H1 (cell line): Measurements from ENCODE around the gene DIP2C. TPM values are rescaled to one million over a fixed set of nuclear protein-coding genes. Genes with fewer than 3 reads are reported as not detected.

Experiments used
- CTCF ChIA-PET: fragments of 300-600 bp; sonication (Branson Sonifier 250); formaldehyde crosslinking; loops from one replicate; lab custom pipeline; 2021; ENCODE audit not compliant: partially characterized antibody; lab: Charles Lee
- POLR2A ChIA-PET: fragments of 300-600 bp; sonication (Branson Sonifier 250); formaldehyde crosslinking; loops from one replicate; lab custom pipeline; 2021; ENCODE audit warnings: inconsistent platforms; ENCODE audit not compliant: partially characterized antibody; lab: Charles Lee
- DNase-seq, 2 experiments: peaks; one replicate each; pipeline versions ENCODE4 v3.0.0 to v3.0.0-alpha.2; 2010 to 2022; ENCODE audit warnings: low spot score in 2 of 2, low read depth in 1 of 2, mixed read lengths in 1 of 2
- FAIRE-seq: peaks from 2 replicates; lab custom pipeline; 2011; peaks lifted over from hg19 to GRCh38; lab: Jason Lieb, UNC
- H2AFZ ChIP-seq: 2 replicates; pipeline ENCODE4 v1.8.1; 2012; ENCODE audit warnings: low read length, inconsistent platforms
- H2AK5ac ChIP-seq: 2 replicates; pipeline ENCODE4 v1.6.1; 2013; ENCODE audit warnings: low read depth, low read length
- H2BK120ac ChIP-seq: replicated peaks from 2 replicates; pipeline ENCODE3; 2013; ENCODE audit warnings: low read depth, low read length, inconsistent platforms
- H2BK12ac ChIP-seq: 2 replicates; pipeline ENCODE4 v1.6.1; 2013; ENCODE audit warnings: low read depth, low read length
- H2BK15ac ChIP-seq: 2 replicates; pipeline ENCODE4 v1.6.1; 2013; ENCODE audit warnings: low read length
- H2BK20ac ChIP-seq: 2 replicates; pipeline ENCODE4 v1.6.1; 2013; ENCODE audit warnings: low read length
- H2BK5ac ChIP-seq: 2 replicates; pipeline ENCODE4 v1.6.1; 2013; ENCODE audit warnings: low read depth, low read length
- H3K14ac ChIP-seq: 2 replicates; pipeline ENCODE4 v1.6.1; 2013; ENCODE audit warnings: inconsistent platforms; ENCODE audit not compliant: insufficient read length
- H3K18ac ChIP-seq: 2 replicates; pipeline ENCODE4 v1.6.1; 2013; ENCODE audit warnings: low read length; ENCODE audit errors: extremely low read depth
- H3K23ac ChIP-seq: 2 replicates; pipeline ENCODE4 v1.6.1; 2013; ENCODE audit warnings: inconsistent platforms; ENCODE audit not compliant: insufficient read length
- H3K23me2 ChIP-seq: 2 replicates; pipeline ENCODE4 v1.6.1; 2013; ENCODE audit warnings: low read depth, low read length
- H3K27ac ChIP-seq: 2 replicates; pipeline ENCODE4 v1.6.1; 2011; ENCODE audit warnings: low read depth, low read length, inconsistent platforms
- H3K27me3 ChIP-seq, 4 experiments: replicated peaks in 1 of 4; 1 replicate in 1 of 4; 2 replicates in 3 of 4; pipeline versions ENCODE4 v1.6.1 to v1.8.1; 2011 to 2013; ENCODE audit warnings: low read length in 3 of 4, mild to moderate bottlenecking in 3 of 4, inconsistent platforms in 2 of 4, mixed read lengths in 2 of 4, moderate library complexity in 1 of 4; ENCODE audit not compliant: control insufficient read depth in 3 of 4, insufficient read depth in 3 of 4; ENCODE audit errors: extremely low read depth in 1 of 4
- H3K36me3 ChIP-seq, 4 experiments: 2 replicates each; pipeline versions ENCODE4 v1.6.1 to v1.8.1; 2011 to 2013; ENCODE audit warnings: mild to moderate bottlenecking in 4 of 4, low read length in 3 of 4, moderate library complexity in 2 of 4, control low read depth in 1 of 4, inconsistent platforms in 1 of 4; ENCODE audit not compliant: insufficient read depth in 4 of 4, control insufficient read depth in 2 of 4
- H3K4ac ChIP-seq: replicated peaks from 2 replicates; pipeline ENCODE3; 2013; ENCODE audit warnings: low read length, low read depth, mixed read lengths, inconsistent platforms; ENCODE audit not compliant: insufficient read length
- H3K4me1 ChIP-seq, 4 experiments: replicated peaks in 1 of 4; 1 replicate in 1 of 4; 2 replicates in 3 of 4; pipeline versions ENCODE4 v1.6.1 to v1.8.1; 2011 to 2013; ENCODE audit warnings: low read length in 3 of 4, inconsistent platforms in 2 of 4, mixed read lengths in 1 of 4; ENCODE audit not compliant: insufficient read depth in 4 of 4, control insufficient read depth in 3 of 4
- H3K4me2 ChIP-seq, 2 experiments: 2 replicates each; pipeline versions ENCODE4 v1.6.1 to v1.8.1; 2011 to 2013; ENCODE audit warnings: low read depth in 2 of 2, low read length in 2 of 2, control low read depth in 1 of 2, inconsistent platforms in 1 of 2, mild to moderate bottlenecking in 1 of 2; ENCODE audit not compliant: insufficient read depth in 1 of 2
- H3K4me3 ChIP-seq, 4 experiments: fragments of 200-600, 300-600 bp in 1 of 4; sonication (generic), shearing (Covaris generic), sonication (Bioruptor Twin) in 1 of 4; 2 replicates each; pipeline versions ENCODE4 v1.5.1 to v1.8.1; 2011 to 2016; ENCODE audit warnings: low read length in 4 of 4, low read depth in 3 of 4, control low read depth in 2 of 4, inconsistent platforms in 2 of 4, mild to moderate bottlenecking in 2 of 4, mixed read lengths in 1 of 4, moderate library complexity in 1 of 4; ENCODE audit not compliant: insufficient read depth in 2 of 4; ENCODE audit errors: extremely low read depth in 1 of 4
- H3K56ac ChIP-seq: replicated peaks from 2 replicates; pipeline ENCODE3; 2013; ENCODE audit warnings: low read depth, mild to moderate bottlenecking, mixed read lengths, low read length, inconsistent platforms; ENCODE audit not compliant: insufficient read length
- H3K79me1 ChIP-seq: 2 replicates; pipeline ENCODE4 v1.6.1; 2013; ENCODE audit warnings: low read depth, low read length, control low read depth
- H3K79me2 ChIP-seq, 2 experiments: 2 replicates each; pipeline versions ENCODE4 v1.6.1 to v1.8.1; 2012 to 2013; ENCODE audit warnings: low read length in 2 of 2, mild to moderate bottlenecking in 2 of 2, inconsistent platforms in 1 of 2; ENCODE audit not compliant: insufficient read depth in 2 of 2, control insufficient read depth in 1 of 2
- H3K9ac ChIP-seq, 4 experiments: replicated peaks in 1 of 4; 1 replicate in 1 of 4; 2 replicates in 3 of 4; pipeline versions ENCODE4 v1.6.1 to v1.8.1; 2011 to 2013; ENCODE audit warnings: low read depth in 3 of 4, low read length in 3 of 4, control low read depth in 2 of 4, mild to moderate bottlenecking in 2 of 4, moderate library complexity in 2 of 4, inconsistent platforms in 1 of 4; ENCODE audit errors: extremely low read depth in 1 of 4
- H3K9me3 ChIP-seq, 2 experiments: 2 replicates each; pipeline versions ENCODE4 v1.6.1 to v1.8.1; 2012 to 2013; ENCODE audit warnings: mild to moderate bottlenecking in 2 of 2, moderate library complexity in 2 of 2, control low read depth in 1 of 2, inconsistent platforms in 1 of 2, low read depth in 1 of 2, low read length in 1 of 2, mixed read lengths in 1 of 2; ENCODE audit not compliant: insufficient read depth in 2 of 2
- H4K20me1 ChIP-seq, 2 experiments: replicated peaks in 1 of 2; 2 replicates each; pipeline versions ENCODE3 to v1.8.1; 2011 to 2013; ENCODE audit warnings: inconsistent platforms in 2 of 2, low read length in 2 of 2, mild to moderate bottlenecking in 1 of 2; ENCODE audit not compliant: insufficient read depth in 2 of 2, control insufficient read depth in 1 of 2
- H4K5ac ChIP-seq: 2 replicates; pipeline ENCODE4 v1.6.1; 2013; ENCODE audit warnings: low read length, low read depth, mixed read lengths, inconsistent platforms; ENCODE audit not compliant: insufficient read length
- H4K8ac ChIP-seq: 2 replicates; pipeline ENCODE4 v1.8.0; 2013; ENCODE audit warnings: mild to moderate bottlenecking, moderate library complexity, low read length, inconsistent platforms; ENCODE audit not compliant: insufficient read depth; ENCODE audit errors: extremely low read depth
- H4K91ac ChIP-seq: replicated peaks from 2 replicates; pipeline ENCODE3; 2013; ENCODE audit warnings: low read length, mixed read lengths, inconsistent platforms; ENCODE audit not compliant: insufficient read length
- EGR1 ChIP-seq: IDR thresholded peaks from 2 replicates; pipeline ENCODE4 v1.6.1; 2011; ENCODE audit warnings: low read depth, low read length, borderline replicate concordance
- EP300 ChIP-seq, 2 experiments: IDR thresholded peaks; 1 replicate in 1 of 2; 2 replicates in 1 of 2; pipeline ENCODE4 v1.6.1; 2011 to 2012; ENCODE audit warnings: low read depth in 2 of 2, low read length in 2 of 2, mild to moderate bottlenecking in 2 of 2, borderline replicate concordance in 1 of 2, inconsistent platforms in 1 of 2, moderate library complexity in 1 of 2
- EZH2 ChIP-seq: fragments of 200-600 bp; sonication (generic); IDR thresholded peaks from 2 replicates; pipeline ENCODE4 v1.7.1; 2012; ENCODE audit warnings: low read depth, mild to moderate bottlenecking, moderate library complexity, low read length, inconsistent platforms; ENCODE audit not compliant: severe bottlenecking
- GTF2F1 ChIP-seq: IDR thresholded peaks from 2 replicates; pipeline ENCODE4 v1.6.1; 2012; ENCODE audit warnings: low read depth, low read length, improper control_type of control experiment, borderline replicate concordance
- KDM5A ChIP-seq: fragments of 200-600 bp; IDR thresholded peaks from 2 replicates; pipeline ENCODE4 v1.7.1; 2012; ENCODE audit warnings: mild to moderate bottlenecking, low read length, inconsistent platforms, mixed read lengths
- POLR2A ChIP-seq, 2 experiments: IDR thresholded peaks; 1 replicate in 1 of 2; 2 replicates in 1 of 2; pipeline ENCODE4 v1.6.1; 2011; ENCODE audit warnings: low read depth in 2 of 2, low read length in 2 of 2, mild to moderate bottlenecking in 2 of 2; ENCODE audit errors: control extremely low read depth in 1 of 2
- RBBP5 ChIP-seq: IDR thresholded peaks from 2 replicates; pipeline ENCODE4 v1.7.1; 2012; ENCODE audit warnings: low read depth, mild to moderate bottlenecking, inconsistent platforms, low read length, moderate library complexity, borderline replicate concordance
- RXRA ChIP-seq: IDR thresholded peaks from 2 replicates; pipeline ENCODE4 v1.6.1; 2011; ENCODE audit warnings: low read depth, mild to moderate bottlenecking, low read length, moderate library complexity; ENCODE audit not compliant: insufficient read depth
- SIRT6 ChIP-seq: IDR thresholded peaks from one replicate; pipeline ENCODE4 v1.7.1; 2012; ENCODE audit warnings: low read length, inconsistent platforms
- SUZ12 ChIP-seq: fragments of 200-600 bp; sonication (generic); IDR thresholded peaks from 2 replicates; pipeline ENCODE4 v1.6.1; 2012; ENCODE audit warnings: mild to moderate bottlenecking, inconsistent platforms, low read length, moderate library complexity, mixed read lengths
- TAF1 ChIP-seq: IDR thresholded peaks from 2 replicates; pipeline ENCODE4 v1.6.1; 2011; ENCODE audit warnings: mild to moderate bottlenecking, low read depth, low read length
- ZNF274 ChIP-seq: IDR thresholded peaks from 2 replicates; pipeline ENCODE4 v1.7.0; 2012; ENCODE audit warnings: low read length, borderline replicate concordance; ENCODE audit errors: extremely low read depth
- WGBS, 2 experiments: shearing (Covaris generic) in 1 of 2; methylation state at CpG; one replicate each; pipeline versions ENCODE4 v1.1.6 to v1.1.7; 2013 to 2015; ENCODE audit warnings: low lambda C conversion rate in 2 of 2, mixed read lengths in 2 of 2, inconsistent platforms in 1 of 2, low coverage in 1 of 2, missing lambda C conversion rate in 1 of 2; ENCODE audit not compliant: insufficient replicate concordance in 2 of 2, insufficient coverage in 1 of 2, insufficient read length in 1 of 2; ENCODE audit errors: extremely low coverage in 1 of 2, missing lambda C conversion rate in 1 of 2; 5-methylcytosine and 5-hydroxymethylcytosine counted together
- polyA plus RNA-seq, 7 experiments: library from polyadenylated mRNA; depleted of rRNA in 3 of 7; stranded (reverse) in 5 of 7; unstranded in 2 of 7; fragments of >200 nt in 5 of 7; fragments of 200-250 nt in 2 of 7; gene quantifications; 1 replicate in 5 of 7; 2 replicates in 1 of 7; 4 replicates in 1 of 7; pipeline versions ENCODE4 v1.2.1 to v1.2.3, GENCODE V29; 2011 to 2013; ENCODE audit warnings: missing spikeins in 2 of 7, mixed read lengths in 2 of 7
- total RNA-seq: library from RNA; stranded (reverse); fragmentation: NEBNext Ultra II Directional; extraction: Animal tissue kit (Norgen Biotek cat#: 25700); gene quantifications from 2 replicates; pipeline ENCODE4 v1.2.1, GENCODE V29; 2021
- TF ChIP-seq, protein P1 (sequence below): IDR thresholded peaks from 2 replicates; pipeline ENCODE4 v1.6.1; 2012; ENCODE audit warnings: inconsistent platforms

The DIP2C gene
- total and polyA plus RNA-seq, 2 of the 8 experiments (the other 6 are each of a cell fraction or from before 2014, with no cell fraction given) = 3.8 to 9.3 TPM

DNA sequence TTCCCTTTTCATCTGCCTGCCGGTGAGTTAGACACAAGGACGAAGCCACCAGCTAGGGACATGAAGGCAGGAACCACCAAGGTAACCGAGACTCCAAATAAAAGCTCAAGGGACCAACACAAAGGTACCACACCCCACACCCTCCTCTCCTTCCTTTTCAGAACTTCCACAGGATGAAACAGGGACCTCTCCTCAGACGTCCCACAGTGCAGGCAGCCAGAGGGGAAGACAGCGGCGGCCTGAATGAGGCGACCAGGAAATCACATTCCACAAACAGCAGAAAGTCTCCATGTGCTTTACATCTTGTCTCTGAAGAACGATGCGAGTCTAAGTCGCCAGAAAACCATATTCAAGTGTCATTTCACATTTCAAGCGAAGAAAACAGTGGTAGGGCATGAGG lies 97.8 kb downstream of the DIP2C start:
- H3K23ac ChIP-seq = no peak overlapping the region
- no peak overlapping the region for H2BK5ac ChIP-seq
- H3K9me3 ChIP-seq = no peaks in the 10 kb centered on the region
- H3K23me2 ChIP-seq = no peaks in the 10 kb centered on the region
- H3K4ac ChIP-seq = no peak overlapping the region
- no peak overlapping the region for H4K91ac ChIP-seq
- H4K20me1 ChIP-seq = peaks cover 0 to 1% of the 10 kb centered on the region in 2 experiments
- H3K9ac ChIP-seq = no peak overlapping the region
- peaks cover 0 to 3% of the 10 kb centered on the region in 2 experiments; a peak in 1 of 4 replicates for H3K79me2 ChIP-seq
- H2AFZ ChIP-seq = no peak overlapping the region
- CTCF ChIA-PET = interaction anchor here (0.8 kb wide), 1 partner anchor 92 kb away, joined by 3 read pairs; no protein-coding TSS in a partner anchor
- H4K8ac ChIP-seq = no peak overlapping the region
- FAIRE-seq (no peak), DNase-seq (no peak)
- no peaks in the 10 kb centered on the region; a peak in 1 of 7 replicates for H3K27me3 ChIP-seq
- H3K27ac ChIP-seq = no peak overlapping the region
- H3K79me1 ChIP-seq = peaks cover 9% of the 10 kb centered on the region
- no peak overlapping the region for H2BK15ac ChIP-seq
- whole genome bisulfite sequencing, 2 experiments = 83% methylated on average over 11 of the region's 11 CpGs; no CpG with 5 or more reads in 1 of the 2 experiments
- no peak overlapping the region for H3K4me2 ChIP-seq
- no peaks in the 10 kb centered on the region; a peak in 1 of 7 replicates for H3K4me1 ChIP-seq
- no peak overlapping the region for H3K18ac ChIP-seq
- H2BK20ac ChIP-seq = no peak overlapping the region
- H3K14ac ChIP-seq = no peak overlapping the region
- H2BK120ac ChIP-seq = no peak overlapping the region
- no peak overlapping the region for H2AK5ac ChIP-seq
- POLR2A ChIA-PET = no interaction called here
- H3K56ac ChIP-seq = no peak overlapping the region
- H3K4me3 ChIP-seq = no peak overlapping the region
- no peak overlapping the region for H4K5ac ChIP-seq
- H2BK12ac ChIP-seq = no peak overlapping the region
- no peaks in the 10 kb centered on the region for H3K36me3 ChIP-seq
- TF ChIP-seq RBBP5 = no peak
- TF ChIP-seq KDM5A = no peak
- TF ChIP-seq RXRA = no peak
- no peak for TF ChIP-seq EP300 (IDR thresholded peaks at IDR 0.05; ENCODE audit: borderline replicate concordance in 1 of 2, low read depth in 2 of 2, low read length in 2 of 2)
- TF ChIP-seq, protein P1, sequence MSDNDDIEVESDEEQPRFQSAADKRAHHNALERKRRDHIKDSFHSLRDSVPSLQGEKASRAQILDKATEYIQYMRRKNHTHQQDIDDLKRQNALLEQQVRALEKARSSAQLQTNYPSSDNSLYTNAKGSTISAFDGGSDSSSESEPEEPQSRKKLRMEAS = no peak
- no peak for TF ChIP-seq TAF1
- TF ChIP-seq ZNF274 = no peak
- no peak for TF ChIP-seq EZH2
- TF ChIP-seq EGR1 = no peak
- TF ChIP-seq SUZ12 = no peak
- TF ChIP-seq POLR2A (IDR thresholded peaks at IDR 0.05; ENCODE audit: control extremely low read depth in 1 of 2, low read depth in 2 of 2, low read length in 2 of 2) = no peak
- TF ChIP-seq GTF2F1 = no peak
- TF ChIP-seq SIRT6 = no peak
